Adrenal gland (tissue), 5 donors: ENCODE measurements around the gene CCDC172.

Source experiments
- POLR2A ChIP-seq, 2 donors: fragments of 450-650 bp; IDR thresholded peaks; one replicate each; pipeline ENCODE4 v1.6.1; 2017; ENCODE audit warnings: antibody characterized with exemption in 2 of 2, mild to moderate bottlenecking in 2 of 2, moderate library complexity in 1 of 2
- TF ChIP-seq, protein P1 (sequence below), 6 experiments: fragments of 450-650 bp in 4 of 6; fragments of 200-600 bp in 2 of 6; sonication (generic) in 1 of 6; IDR thresholded peaks; 1 replicate in 5 of 6; 2 replicates in 1 of 6; pipeline versions ENCODE4 v1.5.1 to v1.8.0; 2016 to 2021; ENCODE audit warnings: antibody characterized with exemption in 6 of 6, mild to moderate bottlenecking in 2 of 6, moderate library complexity in 1 of 6
- donor health status: DM: no; HTN: no; CAD: no.

DNA sequence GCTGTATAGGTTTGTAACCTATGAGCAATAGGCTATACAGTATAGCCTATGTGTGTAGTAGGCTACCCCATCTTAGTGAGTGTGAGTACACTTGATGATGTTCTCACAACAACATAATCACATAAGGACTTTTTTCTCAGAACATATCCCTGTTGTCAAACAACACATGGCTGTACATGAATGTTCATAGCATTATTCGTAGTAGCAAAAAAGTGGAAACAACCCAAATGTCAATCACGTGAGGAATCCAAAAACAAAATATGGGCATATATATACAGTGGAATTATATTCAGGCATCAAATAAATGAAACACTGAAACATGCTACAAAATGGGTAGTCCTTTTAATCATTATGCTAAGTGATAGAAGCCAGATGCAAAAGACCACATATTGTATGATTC lies 31.1 kb downstream of the CCDC172 start:
- TF ChIP-seq, protein P1, sequence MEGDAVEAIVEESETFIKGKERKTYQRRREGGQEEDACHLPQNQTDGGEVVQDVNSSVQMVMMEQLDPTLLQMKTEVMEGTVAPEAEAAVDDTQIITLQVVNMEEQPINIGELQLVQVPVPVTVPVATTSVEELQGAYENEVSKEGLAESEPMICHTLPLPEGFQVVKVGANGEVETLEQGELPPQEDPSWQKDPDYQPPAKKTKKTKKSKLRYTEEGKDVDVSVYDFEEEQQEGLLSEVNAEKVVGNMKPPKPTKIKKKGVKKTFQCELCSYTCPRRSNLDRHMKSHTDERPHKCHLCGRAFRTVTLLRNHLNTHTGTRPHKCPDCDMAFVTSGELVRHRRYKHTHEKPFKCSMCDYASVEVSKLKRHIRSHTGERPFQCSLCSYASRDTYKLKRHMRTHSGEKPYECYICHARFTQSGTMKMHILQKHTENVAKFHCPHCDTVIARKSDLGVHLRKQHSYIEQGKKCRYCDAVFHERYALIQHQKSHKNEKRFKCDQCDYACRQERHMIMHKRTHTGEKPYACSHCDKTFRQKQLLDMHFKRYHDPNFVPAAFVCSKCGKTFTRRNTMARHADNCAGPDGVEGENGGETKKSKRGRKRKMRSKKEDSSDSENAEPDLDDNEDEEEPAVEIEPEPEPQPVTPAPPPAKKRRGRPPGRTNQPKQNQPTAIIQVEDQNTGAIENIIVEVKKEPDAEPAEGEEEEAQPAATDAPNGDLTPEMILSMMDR (IDR thresholded peaks at IDR 0.05) = no peak
- TF ChIP-seq POLR2A (IDR thresholded peaks at IDR 0.05) = no peak
